ENCODE data around the gene DGKQ. TPM values are rescaled to one million over a fixed set of nuclear protein-coding genes. Genes with fewer than 3 reads are reported as not detected.
A peak's percentile ranks its signal among the peaks of the same experiment; 100 is the strongest.

The DGKQ gene
- 10 to 100 TPM; 14.9 to 28.0 (median 22.7) TPM for total RNA-seq
- polyA plus RNA-seq = 1 to 10 TPM; 1.5 to 7.9 TPM
- total RNA-seq = 64.7 reads per million, percentile 76 among the genes with 10 or more reads in this experiment

GRCh38 chr4:973431-974397 lies at the start of gene DGKQ:
DGKQ (minus strand) TSS chr4:973569; CDS start chr4:973482, 87 bp downstream.
- H3K27me3 Mint-ChIP-seq = no peaks in the 10 kb centered on the region
- peak within 1 kb of the TSS; percentile 72 for H3K27ac ChIP-seq (ENCODE audit: low read depth, low read length)

GRCh38 chr4:1022739-1023066 lies 49.3 kb upstream of the DGKQ start:
- Histone ChIP-seq H3K27me3 (ENCODE audit: control insufficient read depth in 2 of 2, insufficient read depth in 2 of 2, low read length in 2 of 2) (no peaks in the 10 kb centered on the region), H3K4me1 (ENCODE audit: control insufficient read depth in 2 of 2, insufficient read depth in 2 of 2, low read length in 2 of 2) (no peaks in the 10 kb centered on the region), H3K36me3 (ENCODE audit: control insufficient read depth in 2 of 3, insufficient read depth in 3 of 3, low read length in 3 of 3) (peaks cover 0 to 28% (median 0%) of the 10 kb centered on the region in 3 experiments), H3K9me3 (ENCODE audit: control insufficient read depth in 2 of 3, low read length in 3 of 3) (no peaks in the 10 kb centered on the region), H3K4me3 (ENCODE audit: low read length) (no peak overlapping the region), H3K27ac (ENCODE audit: low read depth, low read length) (no peak overlapping the region)
- Mint-ChIP-seq H3K27ac (no peak overlapping the region), H3K9me3 (no peaks in the 10 kb centered on the region), H3K4me3 (no peak overlapping the region), H3K4me1 (peaks cover 0 to 11% (median 9%) of the 10 kb centered on the region in 7 donors), H3K36me3 (peaks cover 0 to 11% (median 4%) of the 10 kb centered on the region in 5 donors), H3K27me3 (no peaks in the 10 kb centered on the region)
- ChIA-PET CTCF (no interaction called here), POLR2A (no interaction called here)
- intact Hi-C loops (cut with micrococcal nuclease) = no loop called here
- ATAC-seq = no peak
- no peak for DNase-seq

More at GRCh38 chr4:973431-974397, at the start of gene DGKQ:
- Mint-ChIP-seq H3K9me3 (no peaks in the 10 kb centered on the region), H3K4me3 (peak within 1 kb of the TSS; percentile 19 to 75 (median 56)), H3K4me1 (peaks cover 0 to 17% (median 10%) of the 10 kb centered on the region in 7 donors), H3K36me3 (peaks cover 0 to 4% (median 0%) of the 10 kb centered on the region in 5 donors), H3K27ac (no peak within 1 kb of the TSS)
- ChIA-PET POLR2A (no interaction called here), CTCF (no interaction called here)
- peak; percentile 96 for ATAC-seq
- peaks cover 13 to 26% of the 10 kb centered on the region in 2 donors for H3K4me1 ChIP-seq (ENCODE audit: control insufficient read depth in 2 of 2, insufficient read depth in 2 of 2, low read length in 2 of 2)
- H3K4me3 ChIP-seq (ENCODE audit: low read length) = peak within 1 kb of the TSS; percentile 56
- no peaks in the 10 kb centered on the region for H3K36me3 ChIP-seq (ENCODE audit: control insufficient read depth in 2 of 3, insufficient read depth in 3 of 3, low read length in 3 of 3)
- peak; percentile 68 to 93 (median 83) for DNase-seq
- no peaks in the 10 kb centered on the region for H3K27me3 ChIP-seq (ENCODE audit: control insufficient read depth in 2 of 2, insufficient read depth in 2 of 2, low read length in 2 of 2)
- no peaks in the 10 kb centered on the region for H3K9me3 ChIP-seq (ENCODE audit: control insufficient read depth in 2 of 3, low read length in 3 of 3)
- intact Hi-C loops (cut with micrococcal nuclease) = loop anchor here (1.0 to 5.0 kb wide), 12 partner anchors 13 to 607 kb away; partner anchors contain the start of genes GAK (in 2 of the 2), TMEM175 (in 2 of the 2), ATP5ME (in 1 of the 2) and IDUA (in 1 of the 2)

DNA sequence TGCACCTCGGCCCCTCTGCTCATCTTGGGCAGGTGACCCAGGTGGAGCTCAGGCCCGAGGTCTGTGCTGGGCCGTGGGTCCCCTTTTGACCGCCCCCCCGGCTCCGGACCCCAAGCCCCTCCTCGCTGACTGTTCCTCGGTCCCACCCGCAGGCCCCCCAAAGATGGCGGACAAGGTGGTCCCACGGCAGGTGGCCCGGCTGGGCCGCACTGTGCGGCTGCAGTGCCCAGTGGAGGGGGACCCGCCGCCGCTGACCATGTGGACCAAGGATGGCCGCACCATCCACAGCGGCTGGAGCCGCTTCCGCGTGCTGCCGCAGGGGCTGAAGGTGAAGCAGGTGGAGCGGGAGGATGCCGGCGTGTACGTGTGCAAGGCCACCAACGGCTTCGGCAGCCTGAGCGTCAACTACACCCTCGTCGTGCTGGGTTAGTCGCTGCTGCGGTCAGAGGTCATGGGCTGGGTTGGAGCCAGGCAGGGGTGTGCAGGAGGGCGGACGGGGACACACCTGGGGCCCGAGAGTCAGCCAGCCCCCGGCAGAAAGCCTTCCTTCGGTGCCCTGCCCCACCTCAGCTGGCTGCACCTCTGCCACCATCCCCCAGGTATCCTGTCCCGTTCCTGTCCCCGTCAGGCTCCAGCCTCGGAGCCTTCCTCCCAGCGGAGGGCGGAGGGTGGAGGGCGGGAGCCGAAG lies 48.8 kb upstream of the DGKQ start:
- CTCF ChIA-PET = no interaction called here

DNA sequence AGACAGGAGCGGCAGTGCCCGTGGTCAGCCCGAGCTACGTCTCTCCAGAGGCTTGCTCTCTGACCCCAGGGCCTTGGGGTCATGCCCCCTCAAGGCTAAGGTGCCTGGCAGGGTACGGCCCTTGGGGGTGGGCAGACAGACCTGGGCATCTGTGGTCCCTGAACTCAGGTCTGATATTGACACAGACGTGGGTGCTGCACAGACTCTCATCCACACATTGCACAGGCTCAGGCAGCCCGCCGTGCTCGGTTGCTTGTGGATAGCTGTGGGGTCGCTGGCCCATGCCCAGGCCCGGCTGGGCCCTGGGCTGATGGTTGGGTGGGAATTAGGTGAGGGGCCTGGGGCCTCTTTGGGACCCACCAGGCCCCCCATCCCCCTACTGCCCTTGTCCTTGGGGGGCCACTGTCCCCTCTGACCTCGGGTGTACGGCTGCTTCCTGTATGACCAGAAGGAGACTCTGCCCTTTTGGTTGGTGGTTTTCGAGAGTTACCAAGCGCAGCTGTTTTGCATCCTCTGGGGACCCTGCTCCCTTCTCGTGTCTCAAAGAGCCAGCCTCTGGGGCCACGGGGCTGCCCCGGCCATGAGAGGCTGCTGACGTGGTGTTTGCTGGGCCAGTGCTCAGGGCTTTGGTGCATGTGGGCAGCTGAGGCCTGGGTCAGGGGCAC lies 48.1 kb upstream of the DGKQ start:
- H3K27ac ChIP-seq (ENCODE audit: low read depth, low read length) = no peak overlapping the region
- ChIA-PET CTCF (no interaction called here), POLR2A (no interaction called here)
- no peaks in the 10 kb centered on the region for H3K27me3 ChIP-seq (ENCODE audit: control insufficient read depth in 2 of 2, insufficient read depth in 2 of 2, low read length in 2 of 2)
- no peaks in the 10 kb centered on the region for H3K4me1 ChIP-seq (ENCODE audit: control insufficient read depth in 2 of 2, insufficient read depth in 2 of 2, low read length in 2 of 2)
- Mint-ChIP-seq H3K27ac (no peak overlapping the region), H3K9me3 (no peaks in the 10 kb centered on the region), H3K4me3 (no peak overlapping the region), H3K4me1 (peaks cover 0 to 11% (median 9%) of the 10 kb centered on the region in 7 donors), H3K36me3 (peaks cover 0 to 11% (median 4%) of the 10 kb centered on the region in 5 donors), H3K27me3 (no peaks in the 10 kb centered on the region)
- no peak overlapping the region for H3K4me3 ChIP-seq (ENCODE audit: low read length)
- DNase-seq (no peak), ATAC-seq (peak; percentile 2)
- peaks cover 0 to 28% (median 0%) of the 10 kb centered on the region in 3 experiments for H3K36me3 ChIP-seq (ENCODE audit: control insufficient read depth in 2 of 3, insufficient read depth in 3 of 3, low read length in 3 of 3)
- no peaks in the 10 kb centered on the region for H3K9me3 ChIP-seq (ENCODE audit: control insufficient read depth in 2 of 3, low read length in 3 of 3)
- intact Hi-C loops (cut with micrococcal nuclease) = no loop called here

More for the DNA sequence above, 48.8 kb upstream of the DGKQ start:
- H3K4me1 ChIP-seq (ENCODE audit: control insufficient read depth in 2 of 2, insufficient read depth in 2 of 2, low read length in 2 of 2) = no peaks in the 10 kb centered on the region
- POLR2A ChIA-PET = no interaction called here
- peaks cover 0 to 11% (median 9%) of the 10 kb centered on the region in 7 donors for H3K4me1 Mint-ChIP-seq
- no peaks in the 10 kb centered on the region for H3K9me3 Mint-ChIP-seq
- no peak overlapping the region for H3K4me3 Mint-ChIP-seq
- ATAC-seq = no peak
- peaks cover 0 to 11% (median 4%) of the 10 kb centered on the region in 5 donors for H3K36me3 Mint-ChIP-seq
- H3K36me3 ChIP-seq (ENCODE audit: control insufficient read depth in 2 of 3, insufficient read depth in 3 of 3, low read length in 3 of 3) = peaks cover 0 to 28% (median 0%) of the 10 kb centered on the region in 3 experiments
- no peak overlapping the region for H3K4me3 ChIP-seq (ENCODE audit: low read length)
- no peak overlapping the region for H3K27ac ChIP-seq (ENCODE audit: low read depth, low read length)
- no peak overlapping the region for H3K27ac Mint-ChIP-seq
- DNase-seq = no peak
- H3K9me3 ChIP-seq (ENCODE audit: control insufficient read depth in 2 of 3, low read length in 3 of 3) = no peaks in the 10 kb centered on the region
- intact Hi-C loops (cut with micrococcal nuclease) = no loop called here
- H3K27me3 ChIP-seq (ENCODE audit: control insufficient read depth in 2 of 2, insufficient read depth in 2 of 2, low read length in 2 of 2) = no peaks in the 10 kb centered on the region
- H3K27me3 Mint-ChIP-seq = no peaks in the 10 kb centered on the region

- Histone ChIP-seq H3K36me3 (ENCODE audit: control insufficient read depth in 2 of 3, insufficient read depth in 3 of 3, low read length in 3 of 3) (peaks cover 0 to 17% (median 0%) of the 10 kb centered on the region in 3 experiments), H3K27ac (ENCODE audit: low read depth, low read length) (no peak overlapping the region), H3K27me3 (ENCODE audit: control insufficient read depth in 2 of 2, insufficient read depth in 2 of 2, low read length in 2 of 2) (no peaks in the 10 kb centered on the region), H3K9me3 (ENCODE audit: control insufficient read depth in 2 of 3, low read length in 3 of 3) (no peaks in the 10 kb centered on the region), H3K4me1 (ENCODE audit: control insufficient read depth in 2 of 2, insufficient read depth in 2 of 2, low read length in 2 of 2) (no peaks in the 10 kb centered on the region), H3K4me3 (ENCODE audit: low read length) (no peak overlapping the region)
- H3K27ac Mint-ChIP-seq = peak overlapping the region in 2 of 9 donors; percentile 13 to 25
- H3K36me3 Mint-ChIP-seq = no peaks in the 10 kb centered on the region
- H3K9me3 Mint-ChIP-seq = no peaks in the 10 kb centered on the region
- DNase-seq (no peak), ATAC-seq (no peak)
- H3K27me3 Mint-ChIP-seq = no peaks in the 10 kb centered on the region
- intact Hi-C loops (cut with micrococcal nuclease) = no loop called here
- H3K4me3 Mint-ChIP-seq = peak overlapping the region in 1 of 10 donors; percentile 26
- POLR2A ChIA-PET = interaction anchor here (0.6 kb wide), 1 partner anchor 829 kb away, joined by 3 read pairs; no protein-coding TSS in a partner anchor
- CTCF ChIA-PET = no interaction called here
- peaks cover 0 to 6% (median 5%) of the 10 kb centered on the region in 7 donors for H3K4me1 Mint-ChIP-seq
Measured at GRCh38 chr4:1019729-1020470, 46.5 kb upstream of the DGKQ start.

DNA sequence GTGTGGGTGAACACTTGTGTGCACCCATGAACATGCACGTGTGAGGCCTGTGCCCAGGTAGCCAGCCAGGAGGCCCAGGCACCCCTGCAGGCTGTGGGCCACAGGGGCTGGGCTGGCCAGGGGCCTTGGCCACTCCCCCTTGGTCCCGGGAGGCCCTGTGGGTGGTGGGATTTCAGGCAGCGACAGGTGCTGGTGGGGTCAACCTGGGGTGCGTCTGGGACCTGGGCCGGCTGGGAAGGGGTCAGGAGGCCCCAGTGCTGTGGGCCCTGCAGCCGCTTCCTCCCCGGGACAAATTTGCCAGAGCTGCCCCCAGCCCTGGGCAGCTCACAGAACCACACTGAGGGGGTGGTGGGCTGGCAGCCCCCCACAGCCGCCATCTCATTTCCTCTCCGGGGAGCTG lies 46.0 kb upstream of the DGKQ start:
- ATAC-seq (no peak), DNase-seq (no peak)
- Mint-ChIP-seq H3K36me3 (no peaks in the 10 kb centered on the region), H3K9me3 (no peaks in the 10 kb centered on the region), H3K4me3 (no peak overlapping the region), H3K27ac (no peak overlapping the region), H3K27me3 (no peaks in the 10 kb centered on the region), H3K4me1 (peaks cover 0 to 6% (median 5%) of the 10 kb centered on the region in 7 donors)
- CTCF ChIA-PET = no interaction called here
- no peak overlapping the region for H3K27ac ChIP-seq (ENCODE audit: low read depth, low read length)
- intact Hi-C loops (cut with micrococcal nuclease) = no loop called here
- H3K4me1 ChIP-seq (ENCODE audit: control insufficient read depth in 2 of 2, insufficient read depth in 2 of 2, low read length in 2 of 2) = no peaks in the 10 kb centered on the region
- no peaks in the 10 kb centered on the region for H3K27me3 ChIP-seq (ENCODE audit: control insufficient read depth in 2 of 2, insufficient read depth in 2 of 2, low read length in 2 of 2)
- H3K4me3 ChIP-seq (ENCODE audit: low read length) = no peak overlapping the region
- H3K9me3 ChIP-seq (ENCODE audit: control insufficient read depth in 2 of 3, low read length in 3 of 3) = no peaks in the 10 kb centered on the region
- H3K36me3 ChIP-seq (ENCODE audit: control insufficient read depth in 2 of 3, insufficient read depth in 3 of 3, low read length in 3 of 3) = peaks cover 0 to 11% (median 0%) of the 10 kb centered on the region in 3 experiments
- POLR2A ChIA-PET = interaction anchor here (0.6 kb wide), 1 partner anchor 830 kb away, joined by 3 read pairs; no protein-coding TSS in a partner anchor

Measured in naive thymus-derived CD4-positive, alpha-beta T cell (primary cell).